Endothelial cell of umbilical vein (primary cell): ENCODE measurements around the gene CHTF8. TPM values are rescaled to one million over a fixed set of nuclear protein-coding genes. Genes with fewer than 3 reads are reported as not detected.

Experiments used
- BruUV-seq: library from RNA; stranded (reverse); fragments of 400-500 nt; replicated peaks from 2 replicates; lab custom pipeline; 2021; lab: Mats Ljungman, UMichigan
- CTCF ChIA-PET: fragments of 300-600, 350-600 bp; sonication (Branson Sonifier 250); formaldehyde crosslinking; loops from one replicate; lab custom pipeline; 2021; ENCODE audit warnings: antibody characterized with exemption, inconsistent platforms; lab: Charles Lee
- POLR2A ChIA-PET: fragments of 300-600, 350-600 bp; sonication (Branson Sonifier 250); formaldehyde crosslinking; loops from one replicate; lab custom pipeline; 2021; ENCODE audit warnings: antibody characterized with exemption, inconsistent platforms; lab: Charles Lee
- DNase-seq: peaks from one replicate; pipeline ENCODE4 v3.0.0-alpha.2; 2011; ENCODE audit warnings: low read depth, low spot score
- FAIRE-seq: peaks from 2 replicates; lab custom pipeline; 2011; peaks lifted over from hg19 to GRCh38; lab: Jason Lieb, UNC
- H2AFZ ChIP-seq: 2 replicates; pipeline ENCODE4 v1.6.0; 2012; ENCODE audit warnings: low read depth, low read length, control low read depth, inconsistent platforms
- H3K27ac ChIP-seq: 2 replicates; pipeline ENCODE4 v1.5.1; 2011; ENCODE audit warnings: low read depth, mild to moderate bottlenecking, control low read depth, low read length, moderate library complexity; ENCODE audit not compliant: insufficient read depth
- H3K27me3 ChIP-seq, 2 experiments: 2 replicates each; pipeline versions ENCODE4 v1.6.0 to v1.6.1; 2011; ENCODE audit warnings: low read length in 2 of 2, mixed read lengths in 1 of 2; ENCODE audit not compliant: control insufficient read depth in 2 of 2, insufficient read depth in 2 of 2
- H3K36me3 ChIP-seq, 2 experiments: 2 replicates in 1 of 2; 3 replicates in 1 of 2; pipeline ENCODE4 v1.5.1; 2011; ENCODE audit warnings: low read length in 2 of 2, mild to moderate bottlenecking in 1 of 2, moderate library complexity in 1 of 2; ENCODE audit not compliant: control insufficient read depth in 2 of 2, insufficient read depth in 2 of 2; ENCODE audit errors: extremely low read depth in 1 of 2
- H3K4me1 ChIP-seq: 3 replicates; pipeline ENCODE4 v1.5.1; 2011; ENCODE audit warnings: mild to moderate bottlenecking, low read length; ENCODE audit not compliant: control insufficient read depth, insufficient read depth; ENCODE audit errors: extremely low read depth
- H3K4me2 ChIP-seq: 2 replicates; pipeline ENCODE4 v1.6.1; 2011; ENCODE audit warnings: low read length, control low read depth, mixed read lengths; ENCODE audit not compliant: insufficient read depth
- H3K4me3 ChIP-seq, 3 experiments: fragments of 200-600 bp in 1 of 3; sonication (generic), shearing (Covaris generic) in 1 of 3; replicated peaks in 1 of 3; 2 replicates each; pipeline ENCODE4 v1.5.1; 2011 to 2016; ENCODE audit warnings: control low read depth in 3 of 3, low read length in 3 of 3, mild to moderate bottlenecking in 2 of 3, inconsistent platforms in 1 of 3, low read depth in 1 of 3, moderate library complexity in 1 of 3; ENCODE audit not compliant: insufficient read depth in 1 of 3
- H3K79me2 ChIP-seq: 2 replicates; pipeline ENCODE4 v1.6.0; 2012; ENCODE audit warnings: low read length, inconsistent platforms; ENCODE audit not compliant: control insufficient read depth, insufficient read depth
- H3K9ac ChIP-seq: replicated peaks from 2 replicates; pipeline ENCODE3; 2011; ENCODE audit warnings: low read length, control low read depth; ENCODE audit not compliant: insufficient read depth; ENCODE audit errors: extremely low read depth
- H3K9me1 ChIP-seq: replicated peaks from 3 replicates; pipeline ENCODE4 v1.6.0; 2011; ENCODE audit warnings: mild to moderate bottlenecking, low read length; ENCODE audit not compliant: control insufficient read depth, insufficient read depth; ENCODE audit errors: extremely low read depth
- H3K9me3 ChIP-seq: replicated peaks from 2 replicates; pipeline ENCODE4 v1.5.1; 2012; ENCODE audit warnings: low read length, inconsistent platforms; ENCODE audit not compliant: control insufficient read depth, insufficient read depth
- H4K20me1 ChIP-seq: replicated peaks from 2 replicates; pipeline ENCODE3; 2011; ENCODE audit warnings: mild to moderate bottlenecking, low read length; ENCODE audit not compliant: control insufficient read depth, insufficient read depth; ENCODE audit errors: extremely low read depth
- EZH2 ChIP-seq: IDR thresholded peaks from 2 replicates; pipeline ENCODE4 v1.6.1; 2012; ENCODE audit warnings: borderline replicate concordance, low read depth, mild to moderate bottlenecking, moderate library complexity, low read length, inconsistent platforms; ENCODE audit not compliant: severe bottlenecking
- FOS ChIP-seq: IDR thresholded peaks from 2 replicates; pipeline ENCODE4 v1.6.1; 2011; ENCODE audit warnings: mild to moderate bottlenecking, low read length, moderate library complexity, borderline replicate concordance; ENCODE audit not compliant: insufficient read depth
- GATA2 ChIP-seq: IDR thresholded peaks from 2 replicates; pipeline ENCODE4 v1.7.0; 2011; ENCODE audit warnings: low read depth, mild to moderate bottlenecking, moderate library complexity, mixed read lengths, low read length; ENCODE audit not compliant: insufficient read length, insufficient read depth
- JUN ChIP-seq: IDR thresholded peaks from 2 replicates; pipeline ENCODE4 v1.6.1; 2011; ENCODE audit warnings: borderline replicate concordance, low read depth; ENCODE audit not compliant: insufficient read length, insufficient read depth
- MAX ChIP-seq: IDR thresholded peaks from 2 replicates; pipeline ENCODE4 v1.6.1; 2011; ENCODE audit not compliant: insufficient read depth, insufficient read length
- MYC ChIP-seq: IDR thresholded peaks from one replicate; pipeline ENCODE4 v1.6.1; 2011; ENCODE audit warnings: mild to moderate bottlenecking, low read depth, low read length
- POLR2A ChIP-seq: IDR thresholded peaks from 2 replicates; pipeline ENCODE4 v1.6.1; 2012; ENCODE audit warnings: low read depth, mild to moderate bottlenecking, control low read depth, low read length
- POLR2AphosphoS5 ChIP-seq: IDR thresholded peaks from 2 replicates; pipeline ENCODE4 v1.6.1; 2012; ENCODE audit warnings: low read depth, mild to moderate bottlenecking, control low read depth, low read length, moderate library complexity; ENCODE audit not compliant: insufficient read depth
- dilution Hi-C: fragments of 300-500 bp; cut with MboI; formaldehyde crosslinking; loops from one replicate; pipeline ENCODE4 v1.15.0; 2019; ENCODE audit warnings: low sequenced_read_pairs; ENCODE audit not compliant: extremely low pct_ligation_motif_present
- intact Hi-C: fragments of 100-400 bp; cut with micrococcal nuclease; formaldehyde crosslinking; loops from one replicate; pipeline ENCODE4 v1.10.0; 2022
- polyA plus RNA-seq, 4 experiments: library from polyadenylated mRNA; depleted of rRNA in 3 of 4; stranded (reverse) in 3 of 4; unstranded in 1 of 4; fragments of >200 nt; gene quantifications; 2 replicates each; pipeline versions ENCODE4 v1.2.1 to v1.2.3, GENCODE V29; 2011 to 2012; ENCODE audit warnings: missing spikeins in 1 of 4
- total RNA-seq: library from RNA; stranded (reverse); gene quantifications from 2 replicates; pipeline ENCODE4 v1.2.3, GENCODE V29; 2021
- TF ChIP-seq, protein P1 (sequence below), 2 donors: IDR thresholded peaks; 1 replicate in 1 of 2; 2 replicates in 1 of 2; pipeline ENCODE4 v1.5.1; 2011; ENCODE audit warnings: low read length in 2 of 2, mild to moderate bottlenecking in 2 of 2, moderate library complexity in 2 of 2, control low read depth in 1 of 2, inconsistent platforms in 1 of 2, low read depth in 1 of 2; ENCODE audit not compliant: insufficient read depth in 1 of 2; ENCODE audit errors: extremely low read depth in 1 of 2

The CHTF8 gene
- total and polyA plus RNA-seq, 2 donors (not counting 3 experiments of a cell fraction or from before 2014, with no cell fraction given): 128 to 131 TPM

- no peak overlapping the region for H3K9ac ChIP-seq
- BruUV-seq: no TSS peak
- CTCF ChIA-PET: interaction anchor here (1.1 to 2.9 kb wide), 18 partner anchors 9 to 260 kb away, joined by 3 to 24 read pairs (median 4); no protein-coding TSS in a partner anchor
- peaks cover 21% of the 10 kb centered on the region for H3K4me1 ChIP-seq
- H3K27me3 ChIP-seq: no peaks in the 10 kb centered on the region
- DNase-seq: peak; percentile 10
- peak overlapping the region; percentile 50 for H3K4me2 ChIP-seq
- no peaks in the 10 kb centered on the region for H3K9me3 ChIP-seq
- FAIRE-seq: no peak
- no peaks in the 10 kb centered on the region for H3K79me2 ChIP-seq
- peak overlapping the region; percentile 34 for H2AFZ ChIP-seq
- peaks cover 0 to 3% of the 10 kb centered on the region in 2 experiments for H3K36me3 ChIP-seq
- no peak for TF ChIP-seq POLR2AphosphoS5
- POLR2A ChIA-PET: no interaction called here
- H3K9me1 ChIP-seq: no peaks in the 10 kb centered on the region
- H3K27ac ChIP-seq: no peak overlapping the region
- intact Hi-C loops (loop anchor here (5.0 kb wide), 1 partner anchor 114 kb away; no protein-coding TSS in a partner anchor), dilution Hi-C loops (no loop called here)
- peak overlapping the region; percentile 40 to 57 (median 54) for H3K4me3 ChIP-seq
- no peaks in the 10 kb centered on the region for H4K20me1 ChIP-seq
These were observed 25.7 kb downstream of the CHTF8 start for GRCh38 chr16:69106491-69107315.

- Histone ChIP-seq H3K9me1 (no peaks in the 10 kb centered on the region), H3K9me3 (no peaks in the 10 kb centered on the region), H3K4me2 (peak within 1 kb of the TSS; percentile 50), H3K36me3 (peaks cover 0 to 3% of the 10 kb centered on the region in 2 experiments), H3K4me3 (peak within 1 kb of the TSS; percentile 40 to 57 (median 54)), H4K20me1 (no peaks in the 10 kb centered on the region), H3K79me2 (no peaks in the 10 kb centered on the region), H2AFZ (peak within 1 kb of the TSS; percentile 78), H3K27ac (no peak within 1 kb of the TSS), H3K9ac (no peak within 1 kb of the TSS), H3K4me1 (peaks cover 21% of the 10 kb centered on the region), H3K27me3 (no peaks in the 10 kb centered on the region)
- no TSS peak for BruUV-seq
- DNase-seq (peak; percentile 69), FAIRE-seq (peak; percentile 88)
- intact Hi-C loops (loop anchor here (1.0 to 5.0 kb wide), 4 partner anchors 113 to 258 kb away; no protein-coding TSS in a partner anchor), dilution Hi-C loops (no loop called here)
- CTCF ChIA-PET: interaction anchor here (0.7 to 2.2 kb wide), 29 partner anchors 9 to 262 kb away, joined by 3 to 24 read pairs (median 4); partner anchors contain the start of gene TANGO6
- no peak for TF ChIP-seq JUN
- no peak for TF ChIP-seq MYC
- no peak for TF ChIP-seq GATA2
- TF ChIP-seq EZH2: peak; percentile 44
- TF ChIP-seq, protein P1, sequence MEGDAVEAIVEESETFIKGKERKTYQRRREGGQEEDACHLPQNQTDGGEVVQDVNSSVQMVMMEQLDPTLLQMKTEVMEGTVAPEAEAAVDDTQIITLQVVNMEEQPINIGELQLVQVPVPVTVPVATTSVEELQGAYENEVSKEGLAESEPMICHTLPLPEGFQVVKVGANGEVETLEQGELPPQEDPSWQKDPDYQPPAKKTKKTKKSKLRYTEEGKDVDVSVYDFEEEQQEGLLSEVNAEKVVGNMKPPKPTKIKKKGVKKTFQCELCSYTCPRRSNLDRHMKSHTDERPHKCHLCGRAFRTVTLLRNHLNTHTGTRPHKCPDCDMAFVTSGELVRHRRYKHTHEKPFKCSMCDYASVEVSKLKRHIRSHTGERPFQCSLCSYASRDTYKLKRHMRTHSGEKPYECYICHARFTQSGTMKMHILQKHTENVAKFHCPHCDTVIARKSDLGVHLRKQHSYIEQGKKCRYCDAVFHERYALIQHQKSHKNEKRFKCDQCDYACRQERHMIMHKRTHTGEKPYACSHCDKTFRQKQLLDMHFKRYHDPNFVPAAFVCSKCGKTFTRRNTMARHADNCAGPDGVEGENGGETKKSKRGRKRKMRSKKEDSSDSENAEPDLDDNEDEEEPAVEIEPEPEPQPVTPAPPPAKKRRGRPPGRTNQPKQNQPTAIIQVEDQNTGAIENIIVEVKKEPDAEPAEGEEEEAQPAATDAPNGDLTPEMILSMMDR (IDR thresholded peaks at IDR 0.05; ENCODE audit: extremely low read depth in 1 of 2, insufficient read depth in 1 of 2, low read depth in 1 of 2, low read length in 2 of 2): peak; percentile 16 to 32
- no peak for TF ChIP-seq MAX
- TF ChIP-seq FOS: no peak
- TF ChIP-seq POLR2A: peak; percentile 57
- TF ChIP-seq POLR2AphosphoS5: peak; percentile 76
- POLR2A ChIA-PET: interaction anchor here (0.6 to 1.0 kb wide), 2 partner anchors 32 to 230 kb away, joined by 3 to 5 read pairs; no protein-coding TSS in a partner anchor
These were observed 26.7 kb downstream of the CHTF8 start, which contains the start of gene HAS3 for GRCh38 chr16:69105501-69106361. HAS3 (plus strand) TSS chr16:69105653; CDS start chr16:69109396, 3,743 bp downstream.
